Measurements from ENCODE around the gene ZBTB7B.
"Not testable (repeated sequence)": the region's sequence is repeated elsewhere in the genome, so short reads cannot be mapped to it uniquely, and the experiment has no call there.

Gene ZBTB7B

DNA sequence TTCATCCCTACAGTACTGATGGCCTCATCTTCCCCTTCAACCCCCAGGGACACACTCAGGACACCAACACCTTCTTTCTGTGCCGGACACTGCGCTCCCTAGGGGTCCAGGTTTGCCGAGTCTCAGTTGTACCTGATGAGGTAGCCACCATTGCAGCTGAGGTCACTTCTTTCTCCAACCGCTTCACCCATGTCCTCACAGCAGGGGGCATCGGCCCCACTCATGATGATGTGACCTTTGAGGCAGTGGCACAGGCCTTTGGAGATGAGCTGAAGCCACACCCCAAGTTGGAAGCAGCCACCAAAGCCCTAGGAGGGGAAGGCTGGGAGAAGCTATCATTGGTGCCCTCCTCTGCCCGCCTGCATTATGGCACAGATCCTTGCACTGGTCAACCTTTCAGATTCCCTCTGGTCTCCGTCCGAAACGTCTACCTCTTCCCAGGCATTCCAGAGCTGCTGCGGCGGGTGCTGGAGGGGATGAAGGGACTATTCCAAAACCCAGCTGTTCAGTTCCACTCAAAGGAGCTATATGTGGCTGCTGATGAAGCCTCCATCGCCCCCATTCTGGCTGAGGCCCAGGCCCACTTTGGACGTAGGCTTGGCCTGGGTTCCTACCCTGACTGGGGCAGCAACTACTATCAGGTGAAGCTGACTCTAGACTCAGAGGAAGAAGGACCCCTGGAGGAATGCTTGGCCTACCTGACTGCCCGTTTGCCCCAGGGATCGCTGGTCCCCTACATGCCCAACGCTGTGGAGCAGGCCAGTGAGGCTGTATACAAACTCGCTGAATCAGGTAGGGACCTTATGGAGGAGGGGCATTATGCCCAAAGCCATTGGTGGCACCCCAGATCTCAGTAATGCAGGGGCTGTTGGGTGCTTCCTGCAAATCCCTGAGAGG is 14.3 kb upstream of the ZBTB7B start:
- no peak for DNase-seq (ENCODE audit: low read depth in 2 of 2, low spot score in 1 of 2)

DNA sequence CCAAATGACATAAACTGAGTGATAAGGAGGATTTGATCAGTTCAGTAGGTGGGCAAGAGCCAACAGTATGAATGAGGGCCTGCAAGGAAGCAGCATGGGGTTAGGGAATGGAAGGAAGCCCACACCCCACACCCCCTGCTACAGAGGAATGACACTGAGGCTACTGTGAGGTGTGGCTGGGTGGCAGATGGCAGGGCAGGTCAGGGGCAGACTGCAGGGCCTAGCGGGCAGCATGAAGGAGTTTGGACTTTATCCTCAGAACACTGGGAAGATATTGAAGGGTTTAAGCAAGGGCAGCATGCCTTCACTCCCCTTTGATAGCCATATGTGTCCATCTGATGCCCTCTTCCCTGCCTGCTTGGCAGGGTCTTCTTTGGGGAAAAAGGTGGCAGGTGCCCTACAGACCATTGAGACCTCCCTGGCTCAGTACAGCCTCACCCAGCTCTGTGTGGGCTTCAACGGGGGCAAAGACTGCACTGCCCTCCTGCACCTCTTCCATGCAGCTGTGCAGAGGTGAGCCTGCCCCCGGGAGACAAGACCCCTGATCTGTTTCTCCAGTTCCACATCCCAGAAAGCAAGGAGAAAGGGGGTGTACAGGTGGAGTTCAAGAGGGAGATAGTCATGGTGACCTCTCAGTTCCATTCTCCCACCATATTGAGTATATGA is 13.3 kb upstream of the ZBTB7B start:
- no peak for DNase-seq (ENCODE audit: low read depth in 2 of 2, low spot score in 1 of 2)

- DNase-seq (ENCODE audit: low read depth in 2 of 2, low spot score in 1 of 2) = no peak
Measured at GRCh38 chr1:154990276-154990675, 12.3 kb upstream of the ZBTB7B start.

DNA sequence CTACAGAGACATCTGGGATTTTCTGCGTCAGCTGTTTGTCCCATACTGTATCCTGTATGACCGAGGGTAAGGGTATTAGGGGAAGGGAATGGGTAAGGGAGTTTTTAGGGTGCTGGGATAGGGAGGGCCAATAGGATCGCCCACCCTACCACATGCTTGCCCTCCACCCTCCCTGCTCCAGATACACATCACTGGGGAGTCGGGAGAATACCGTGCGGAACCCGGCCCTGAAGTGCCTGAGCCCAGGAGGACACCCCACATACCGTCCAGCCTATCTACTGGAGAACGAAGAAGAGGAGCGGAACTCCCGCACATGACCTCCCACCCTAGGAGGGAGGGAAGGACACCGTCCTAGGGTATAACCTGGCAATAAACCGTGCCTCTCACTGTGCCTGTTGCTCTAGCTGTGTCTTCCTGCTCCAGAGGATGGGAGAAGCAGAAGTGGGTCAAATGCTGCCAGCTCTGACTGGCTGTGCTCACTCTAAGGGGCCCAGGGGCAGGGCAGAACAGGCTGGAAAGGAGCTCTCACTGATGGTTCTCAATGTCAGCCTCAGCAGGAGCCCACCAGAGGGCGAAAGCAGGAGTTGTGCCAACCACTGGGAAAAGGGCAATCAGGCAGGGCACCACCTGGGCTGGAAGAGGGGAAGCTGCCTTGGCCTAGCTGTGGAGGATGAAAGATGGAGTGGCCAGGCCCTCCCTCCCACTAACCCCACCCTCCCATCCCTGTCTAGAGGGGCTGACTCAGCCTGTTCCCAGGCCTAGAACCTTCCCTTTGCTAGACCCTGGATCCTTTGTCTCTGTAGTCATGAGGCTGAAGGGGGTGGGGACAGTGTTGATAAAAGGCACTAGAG is 9.7 kb upstream of the ZBTB7B start:
- DNase-seq (ENCODE audit: low read depth in 2 of 2, low spot score in 1 of 2) = no peak

- no peak for DNase-seq (ENCODE audit: low read depth in 2 of 2, low spot score in 1 of 2)
Measured at GRCh38 chr1:154993572-154994268, 8.9 kb upstream of the ZBTB7B start, which contains the start of gene LENEP. Gene LENEP, plus strand, starts transcription at chr1:154993586. Its CDS starts 22 bp downstream, at chr1:154993608.

GRCh38 chr1:154994269-154994587 is 8.4 kb upstream of the ZBTB7B start:
- DNase-seq (ENCODE audit: low read depth in 2 of 2, low spot score in 1 of 2) = no peak

- DNase-seq (ENCODE audit: low read depth in 2 of 2, low spot score in 1 of 2) = no peak
Measured at GRCh38 chr1:154994591-154994990, 8.0 kb upstream of the ZBTB7B start.

GRCh38 chr1:154995301-154995983 is 7.2 kb upstream of the ZBTB7B start:
- not testable (repeated sequence) for DNase-seq (ENCODE audit: low read depth in 2 of 2, low spot score in 1 of 2)

GRCh38 chr1:154996966-154997701 is 5.5 kb upstream of the ZBTB7B start:
- no peak for DNase-seq (ENCODE audit: low read depth in 2 of 2, low spot score in 1 of 2)

GRCh38 chr1:154998201-154998780 is 4.3 kb upstream of the ZBTB7B start:
- no peak for DNase-seq (ENCODE audit: low read depth in 2 of 2, low spot score in 1 of 2)

DNA sequence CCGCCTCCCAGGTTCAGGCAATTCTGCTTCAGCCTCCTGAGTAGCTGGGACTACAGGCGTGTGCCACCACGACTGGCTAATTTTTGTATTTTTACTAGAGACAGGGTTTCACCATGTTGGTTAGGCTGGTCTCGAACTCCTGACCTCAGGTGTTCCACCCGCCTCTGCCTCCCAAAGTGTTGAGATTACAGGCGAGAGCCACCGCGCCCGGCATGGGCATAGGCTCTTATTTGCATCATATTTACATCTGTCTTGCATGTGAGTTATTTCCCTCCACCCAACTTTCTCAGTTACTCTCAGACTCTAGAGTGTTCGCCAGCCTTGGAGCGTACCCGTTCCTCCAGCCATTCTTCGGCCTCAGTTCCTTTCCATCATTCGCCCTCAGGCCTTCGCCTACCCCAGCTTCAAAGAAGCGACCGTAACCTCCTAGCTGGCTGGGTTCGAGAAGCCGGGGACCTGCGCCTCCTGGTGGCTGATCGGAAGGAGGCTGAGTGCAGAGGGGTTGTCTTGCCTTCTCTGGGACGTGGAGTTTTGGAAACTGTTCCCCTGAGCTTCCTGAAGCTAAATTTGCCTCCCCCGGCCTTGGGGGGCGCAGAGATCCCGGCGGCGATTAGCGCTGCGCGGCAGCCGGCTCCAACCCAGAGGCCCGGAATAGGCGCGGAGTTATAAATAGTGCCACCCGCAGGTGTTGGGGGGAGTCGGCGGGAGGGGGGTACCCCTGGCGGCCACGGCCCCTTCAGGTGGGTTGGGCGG is 3.6 kb upstream of the ZBTB7B start:
- DNase-seq (ENCODE audit: low read depth in 2 of 2, low spot score in 1 of 2) = no peak

DNA sequence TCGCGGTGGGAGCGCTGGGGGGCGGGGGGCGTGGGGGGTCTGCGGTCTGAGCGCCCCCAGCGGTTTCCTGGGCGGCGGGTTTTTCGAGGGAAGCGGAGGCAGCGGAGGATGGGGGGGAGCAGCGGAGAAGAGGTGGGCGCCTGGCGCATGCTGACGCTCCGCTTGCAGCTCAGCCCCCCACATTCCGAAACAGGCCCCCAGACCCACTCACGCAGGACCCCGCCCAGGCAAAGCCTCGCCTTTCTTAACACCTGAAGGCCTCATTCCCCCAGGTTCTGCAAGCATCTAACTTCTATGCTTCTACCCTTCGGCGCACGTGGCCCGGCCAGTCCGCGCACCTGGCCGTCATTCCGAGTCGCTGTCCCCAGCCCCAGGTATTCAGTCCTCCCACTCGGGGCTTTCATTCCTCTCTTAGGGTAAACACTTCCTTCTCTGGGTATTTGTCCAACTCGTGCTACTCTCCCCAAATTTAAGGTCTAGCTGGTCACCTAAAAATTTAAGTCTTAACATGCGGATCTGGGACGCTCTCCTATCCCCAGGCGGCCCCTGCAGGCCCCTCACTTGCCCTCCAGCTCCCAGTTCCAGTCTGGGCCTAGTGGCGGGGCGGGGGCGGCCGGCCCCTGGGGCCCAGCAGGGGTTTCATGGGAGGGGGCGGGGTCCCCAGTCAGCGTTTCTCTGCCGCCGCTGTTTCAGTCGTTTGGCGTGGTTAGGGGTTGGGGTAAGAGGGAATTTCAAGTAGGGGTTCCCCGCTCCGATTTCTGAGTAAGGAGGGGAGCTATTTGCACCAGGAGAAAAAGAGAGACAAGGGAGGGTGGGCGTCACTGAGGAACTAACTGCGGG is 2.8 kb upstream of the ZBTB7B start:
- no peak for DNase-seq (ENCODE audit: low read depth in 2 of 2, low spot score in 1 of 2)

GRCh38 chr1:155000411-155000725 is 2.2 kb upstream of the ZBTB7B start:
- DNase-seq (ENCODE audit: low read depth in 2 of 2, low spot score in 1 of 2) = no peak

DNA sequence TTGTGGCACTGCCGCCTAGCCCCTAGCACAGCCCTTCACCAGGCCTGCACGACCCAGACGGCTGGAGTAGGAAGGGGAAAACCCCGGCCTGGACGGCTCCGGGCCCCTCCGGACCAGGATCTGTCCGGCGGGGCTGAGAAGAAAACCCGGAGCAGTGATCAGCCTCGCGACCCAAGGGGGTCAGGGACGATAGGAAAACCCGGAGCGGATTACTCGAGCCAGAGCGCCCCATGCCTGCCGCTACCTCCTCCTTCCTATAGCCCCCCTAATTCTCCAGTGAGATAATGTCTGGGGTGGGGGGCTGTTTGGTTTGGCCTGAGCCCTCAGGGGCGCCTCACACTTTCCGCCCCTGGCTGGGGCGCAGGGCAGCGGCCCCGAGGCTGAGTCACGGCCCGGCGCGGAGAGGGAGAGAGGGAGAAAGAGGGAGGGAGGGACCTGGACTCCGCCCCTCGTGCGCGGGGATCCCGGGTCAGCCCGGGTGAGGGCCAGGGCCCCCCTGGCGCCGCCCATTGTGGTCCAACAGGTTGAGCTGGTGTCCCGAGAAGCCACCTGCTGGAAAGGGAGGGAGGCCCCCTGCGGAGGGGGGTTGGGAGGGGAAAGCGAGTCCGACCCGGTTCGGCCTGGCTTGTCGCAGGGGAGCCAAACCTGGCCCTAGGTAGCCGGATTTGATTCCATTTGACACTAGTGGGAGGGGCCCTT is 1.7 kb upstream of the ZBTB7B start:
- DNase-seq (ENCODE audit: low read depth in 2 of 2, low spot score in 1 of 2) = peak in 1 of 2 donors; percentile 61

DNA sequence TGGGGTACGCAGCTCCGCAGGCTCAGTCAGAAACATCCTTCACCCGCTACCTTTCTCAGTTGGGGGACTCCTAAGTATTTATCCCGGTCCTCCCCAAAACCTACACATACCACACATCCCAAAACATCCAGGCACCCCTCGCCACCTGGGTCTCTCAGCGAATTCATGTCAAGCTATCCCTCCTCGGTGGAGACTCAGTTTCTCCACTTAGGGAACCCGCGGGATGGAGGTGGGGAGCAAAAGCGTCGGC is 1.3 kb upstream of the ZBTB7B start:
- no peak for DNase-seq (ENCODE audit: low read depth in 2 of 2, low spot score in 1 of 2)

GRCh38 chr1:155001675-155002463 is 733 bp upstream of the ZBTB7B start:
- DNase-seq (ENCODE audit: low read depth in 2 of 2, low spot score in 1 of 2) = peak; percentile 90 to 95

DNA sequence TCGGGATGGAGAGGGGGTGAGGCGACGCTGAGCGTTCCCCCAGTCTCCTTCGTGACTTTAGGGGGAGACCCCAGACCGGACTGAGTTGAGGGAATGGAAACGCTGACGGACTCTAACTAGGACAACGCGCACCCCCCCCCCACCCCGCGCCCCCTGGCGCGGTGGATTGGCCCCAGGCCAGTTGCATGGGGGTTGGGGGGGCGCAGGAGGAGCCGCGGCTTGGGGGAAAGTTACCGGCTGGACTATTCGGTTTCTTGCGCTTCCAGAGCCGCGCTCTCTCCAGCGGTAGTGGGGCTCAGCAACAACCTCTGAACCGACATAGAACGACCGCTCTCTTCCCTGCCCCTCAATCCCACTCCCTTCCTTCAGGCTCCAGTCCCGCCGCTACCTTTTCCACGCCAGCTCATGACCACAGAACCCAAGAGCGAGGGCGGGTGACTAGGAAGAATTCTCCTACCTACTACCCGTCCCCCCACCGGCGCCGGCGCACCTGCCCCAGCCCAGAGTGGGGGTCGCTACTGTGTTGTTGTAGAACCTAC is 694 bp downstream of the ZBTB7B start:
- DNase-seq (ENCODE audit: low read depth in 2 of 2, low spot score in 1 of 2) = no peak
